Measurements from ENCODE around the gene MAP3K1.
"Not testable (repeated sequence)": the region's sequence is repeated elsewhere in the genome, so short reads cannot be mapped to it uniquely, and the experiment has no call there.

MAP3K1 gene

GRCh38 chr5:56814963-56815657 is at the start of gene MAP3K1:
Gene MAP3K1 (plus strand): TSS chr5:56815549. CDS start chr5:56815574, 25 bp downstream.
- peak; percentile 57 for DNase-seq

GRCh38 chr5:56766926-56767325 is 48.4 kb upstream of the MAP3K1 start:
- no peak for DNase-seq

- DNase-seq = no peak
Measured at GRCh38 chr5:56769875-56770604, 45.3 kb upstream of the MAP3K1 start.

- DNase-seq = no peak
Measured at GRCh38 chr5:56772767-56773166, 42.6 kb upstream of the MAP3K1 start.

GRCh38 chr5:56774957-56775356 is 40.4 kb upstream of the MAP3K1 start:
- DNase-seq = no peak

- not testable (repeated sequence) for DNase-seq
Measured at GRCh38 chr5:56776212-56776846, 39.0 kb upstream of the MAP3K1 start.

- no peak for DNase-seq
Measured at GRCh38 chr5:56783261-56783660, 32.1 kb upstream of the MAP3K1 start.

GRCh38 chr5:56786346-56786745 is 29.0 kb upstream of the MAP3K1 start:
- no peak for DNase-seq

- no peak for DNase-seq
Measured at GRCh38 chr5:56791396-56791795, 24.0 kb upstream of the MAP3K1 start.

- DNase-seq = no peak
Measured at GRCh38 chr5:56798521-56798920, 16.8 kb upstream of the MAP3K1 start.

GRCh38 chr5:56800186-56800585 is 15.2 kb upstream of the MAP3K1 start:
- no peak for DNase-seq

- no peak for DNase-seq
Measured at GRCh38 chr5:56801256-56801655, 14.1 kb upstream of the MAP3K1 start.

- no peak for DNase-seq
Measured at GRCh38 chr5:56802205-56802604, 13.1 kb upstream of the MAP3K1 start.

- DNase-seq = no peak
Measured at GRCh38 chr5:56803025-56803424, 12.3 kb upstream of the MAP3K1 start.

- no peak for DNase-seq
Measured at GRCh38 chr5:56803894-56804293, 11.5 kb upstream of the MAP3K1 start.

GRCh38 chr5:56807679-56808078 is 7.7 kb upstream of the MAP3K1 start:
- no peak for DNase-seq

- no peak for DNase-seq
Measured at GRCh38 chr5:56808211-56808610, 7.1 kb upstream of the MAP3K1 start.

GRCh38 chr5:56810826-56811225 is 4.5 kb upstream of the MAP3K1 start:
- no peak for DNase-seq

- DNase-seq = no peak
Measured at GRCh38 chr5:56812110-56812509, 3.2 kb upstream of the MAP3K1 start.

- no peak for DNase-seq
Measured at GRCh38 chr5:56813302-56813701, 2.0 kb upstream of the MAP3K1 start.

GRCh38 chr5:56814361-56814962 is 887 bp upstream of the MAP3K1 start:
- no peak for DNase-seq

GRCh38 chr5:56815658-56816545 is 553 bp downstream of the MAP3K1 start:
- peak; percentile 16 for DNase-seq
